Gastrocnemius medialis (tissue), 4 donors: ENCODE results near the gene CDH5. TPM values are rescaled to one million over a fixed set of nuclear protein-coding genes. Genes with fewer than 3 reads are reported as not detected.
A peak's percentile ranks its signal among the peaks of the same experiment; 100 is the strongest.

Experiments
- ATAC-seq, 2 donors: fragments of 150-250 bp; one replicate each; pipeline ENCODE4 v1.9.1; 2016
- DNase-seq, 2 donors: peaks; one replicate each; pipeline ENCODE4 v3.0.0-alpha.2; 2019
- H3K27ac ChIP-seq, 4 donors: fragments of 200-600 bp; sonication (generic); 1 replicate in 1 of 4; 2 replicates in 3 of 4; pipeline ENCODE4 v1.5.1; 2016 to 2018; ENCODE audit warnings: mild to moderate bottlenecking in 2 of 4, moderate library complexity in 1 of 4
- H3K27me3 ChIP-seq, 3 donors: fragments of 200-600 bp; sonication (generic) in 2 of 3; 1 replicate in 1 of 3; 2 replicates in 2 of 3; pipeline versions ENCODE4 v1.5.1 to v1.6.0; 2016 to 2019; ENCODE audit warnings: mild to moderate bottlenecking in 1 of 3, moderate library complexity in 1 of 3
- H3K36me3 ChIP-seq, 2 donors: fragments of 200-600 bp; sonication (generic) in 1 of 2; one replicate each; pipeline ENCODE4 v1.5.1; 2017 to 2018
- H3K4me1 ChIP-seq, 2 donors: fragments of 200-600 bp; sonication (generic) in 1 of 2; one replicate each; pipeline ENCODE4 v1.5.1; 2016 to 2017; ENCODE audit warnings: mild to moderate bottlenecking in 2 of 2
- H3K4me3 ChIP-seq, 4 donors: fragments of 200-600 bp; sonication (generic) in 3 of 4; 1 replicate in 1 of 4; 2 replicates in 3 of 4; pipeline ENCODE4 v1.5.1; 2016 to 2019; ENCODE audit warnings: mild to moderate bottlenecking in 2 of 4
- H3K9me3 ChIP-seq, 3 donors: fragments of 200-600 bp; sonication (generic) in 2 of 3; 1 replicate in 1 of 3; 2 replicates in 2 of 3; pipeline ENCODE4 v1.5.1; 2016 to 2019
- POLR2A ChIP-seq, 2 donors: fragments of 450-650 bp; IDR thresholded peaks; one replicate each; pipeline ENCODE4 v1.6.1; 2017; ENCODE audit warnings: antibody characterized with exemption in 2 of 2, mild to moderate bottlenecking in 2 of 2, moderate library complexity in 2 of 2
- in situ Hi-C, 4 donors: fragments of 200-750 bp; cut with MboI; loops; one replicate each; pipeline versions ENCODE4 v1.15.0 to v1.8.0; 2017; ENCODE audit warnings: low sequenced_read_pairs in 4 of 4
- intact Hi-C: fragments of 100-400 bp; cut with DNase I; formaldehyde crosslinking; loops from one replicate; pipeline ENCODE4 v1.15.1; 2023; ENCODE audit warnings: low total_unique reads
- total RNA-seq, 4 donors: library from RNA; depleted of rRNA; stranded (reverse); fragments of >200 nt; gene quantifications; one replicate each; pipeline versions ENCODE4 v1.1.0 to v1.2.3, GENCODE V29; 2016
- TF ChIP-seq, protein P1 (sequence below), 5 experiments: fragments of 450-650 bp in 3 of 5; fragments of 200-600 bp in 2 of 5; sonication (generic) in 2 of 5; IDR thresholded peaks in 4 of 5; conservative IDR thresholded peaks in 1 of 5; 1 replicate in 4 of 5; 2 replicates in 1 of 5; pipeline ENCODE4 v1.5.1; 2016 to 2019; ENCODE audit warnings: antibody characterized with exemption in 5 of 5, mild to moderate bottlenecking in 3 of 5, moderate library complexity in 3 of 5

Gene CDH5
- total RNA-seq, 4 donors from 2014 or later, result 24.3 to 37.4 (median 31.7) TPM

GRCh38 chr16:66425651-66426050 is 59.2 kb downstream of the CDH5 start:
- ATAC-seq (no peak), DNase-seq (no peak)
- no peaks in the 10 kb centered on the region for H3K36me3 ChIP-seq
- TF ChIP-seq POLR2A (IDR thresholded peaks at IDR 0.05), result no peak
- TF ChIP-seq, protein P1, sequence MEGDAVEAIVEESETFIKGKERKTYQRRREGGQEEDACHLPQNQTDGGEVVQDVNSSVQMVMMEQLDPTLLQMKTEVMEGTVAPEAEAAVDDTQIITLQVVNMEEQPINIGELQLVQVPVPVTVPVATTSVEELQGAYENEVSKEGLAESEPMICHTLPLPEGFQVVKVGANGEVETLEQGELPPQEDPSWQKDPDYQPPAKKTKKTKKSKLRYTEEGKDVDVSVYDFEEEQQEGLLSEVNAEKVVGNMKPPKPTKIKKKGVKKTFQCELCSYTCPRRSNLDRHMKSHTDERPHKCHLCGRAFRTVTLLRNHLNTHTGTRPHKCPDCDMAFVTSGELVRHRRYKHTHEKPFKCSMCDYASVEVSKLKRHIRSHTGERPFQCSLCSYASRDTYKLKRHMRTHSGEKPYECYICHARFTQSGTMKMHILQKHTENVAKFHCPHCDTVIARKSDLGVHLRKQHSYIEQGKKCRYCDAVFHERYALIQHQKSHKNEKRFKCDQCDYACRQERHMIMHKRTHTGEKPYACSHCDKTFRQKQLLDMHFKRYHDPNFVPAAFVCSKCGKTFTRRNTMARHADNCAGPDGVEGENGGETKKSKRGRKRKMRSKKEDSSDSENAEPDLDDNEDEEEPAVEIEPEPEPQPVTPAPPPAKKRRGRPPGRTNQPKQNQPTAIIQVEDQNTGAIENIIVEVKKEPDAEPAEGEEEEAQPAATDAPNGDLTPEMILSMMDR (IDR thresholded peaks at IDR 0.05 in 4 of 5, conservative IDR thresholded peaks at IDR 0.05 in 1 of 5), result no peak
- H3K9me3 ChIP-seq, result no peaks in the 10 kb centered on the region
- H3K27ac ChIP-seq, result no peak overlapping the region
- H3K4me3 ChIP-seq, result no peak overlapping the region
- H3K27me3 ChIP-seq, result peaks cover 21 to 44% (median 38%) of the 10 kb centered on the region in 3 donors
- intact Hi-C loops (no loop called here), in situ Hi-C loops (no loop called here)
- H3K4me1 ChIP-seq, result peaks cover 0 to 9% of the 10 kb centered on the region in 2 donors

DNA sequence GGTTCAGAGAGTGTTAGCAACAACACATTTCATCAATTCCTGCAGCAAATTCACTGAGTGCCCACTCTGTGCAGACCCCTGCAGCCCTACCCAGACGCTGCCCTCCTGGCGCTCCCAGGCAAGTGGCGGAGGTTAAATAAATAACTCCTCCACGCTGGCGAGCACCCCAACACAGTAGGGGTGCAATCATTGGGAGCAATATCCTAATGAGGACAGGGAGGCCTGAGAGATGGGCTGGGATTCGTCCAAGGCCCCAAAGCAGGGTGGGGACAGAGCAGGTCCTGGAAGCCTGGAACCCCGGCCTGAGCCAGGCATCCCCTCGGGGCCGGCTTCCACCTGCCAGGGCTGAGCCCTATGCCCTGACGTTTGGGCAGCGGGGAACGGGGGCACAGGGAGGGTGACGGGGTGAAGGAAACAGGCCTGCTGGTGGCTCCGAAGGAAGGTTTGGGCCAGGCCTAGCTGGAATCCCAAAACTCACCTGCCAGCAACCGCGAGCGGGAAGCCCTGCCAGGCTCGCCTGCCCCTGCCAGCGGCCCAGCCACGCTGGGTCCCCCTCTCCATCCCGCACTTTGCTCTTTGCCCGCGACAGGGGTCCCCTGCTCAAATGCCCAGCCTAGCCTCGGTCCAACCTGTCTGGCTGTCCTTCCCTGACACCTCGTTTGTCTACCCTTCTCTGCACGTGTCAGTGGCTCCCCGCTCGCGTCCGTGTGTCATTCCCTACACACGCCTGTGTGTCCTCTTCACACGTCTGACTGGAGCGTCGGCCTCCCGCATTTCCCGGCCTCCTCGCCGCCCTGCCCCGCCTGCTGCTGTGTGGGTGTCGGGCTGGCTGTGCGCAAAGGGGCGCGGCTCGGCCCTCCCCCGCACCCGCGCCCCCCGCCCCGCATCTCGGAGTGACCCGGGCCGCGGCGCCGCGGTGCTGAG is 59.9 kb downstream of the CDH5 start:
- H3K9me3 ChIP-seq, result no peaks in the 10 kb centered on the region
- no peaks in the 10 kb centered on the region for H3K36me3 ChIP-seq
- intact Hi-C loops, result no loop called here
- H3K27ac ChIP-seq, result no peak overlapping the region
- peak overlapping the region in 3 of 4 donors; percentile 6 to 35 (median 31) for H3K4me3 ChIP-seq
- TF ChIP-seq POLR2A (IDR thresholded peaks at IDR 0.05), result no peak
- TF ChIP-seq, protein P1 (IDR thresholded peaks at IDR 0.05 in 4 of 5, conservative IDR thresholded peaks at IDR 0.05 in 1 of 5), result no peak
- in situ Hi-C loops, result no loop called here
- H3K27me3 ChIP-seq, result peaks cover 25 to 44% (median 38%) of the 10 kb centered on the region in 3 donors
- peaks cover 0 to 9% of the 10 kb centered on the region in 2 donors for H3K4me1 ChIP-seq
- ATAC-seq (no peak), DNase-seq (no peak)

- ATAC-seq (peak; percentile 16 to 30), DNase-seq (no peak)
- Histone ChIP-seq H3K36me3 (no peaks in the 10 kb centered on the region), H3K4me3 (peak within 1 kb of the TSS; percentile 13 to 43 (median 36)), H3K4me1 (peaks cover 0 to 9% of the 10 kb centered on the region in 2 donors), H3K27me3 (peaks cover 27 to 44% (median 38%) of the 10 kb centered on the region in 3 donors), H3K9me3 (no peaks in the 10 kb centered on the region), H3K27ac (no peak within 1 kb of the TSS)
- in situ Hi-C loops (no loop called here), intact Hi-C loops (no loop called here)
- no peak for TF ChIP-seq POLR2A (IDR thresholded peaks at IDR 0.05)
- TF ChIP-seq, protein P1 (IDR thresholded peaks at IDR 0.05 in 4 of 5, conservative IDR thresholded peaks at IDR 0.05 in 1 of 5), result no peak
Observed at GRCh38 chr16:66427036-66427860, 60.8 kb downstream of the CDH5 start, which contains the start of gene BEAN1. Gene BEAN1, plus strand, starts transcription at chr16:66427295. Its CDS starts 10,382 bp downstream, at chr16:66437677.

- Histone ChIP-seq H3K27ac (no peak overlapping the region), H3K9me3 (no peaks in the 10 kb centered on the region), H3K4me1 (peaks cover 0 to 9% of the 10 kb centered on the region in 2 donors), H3K4me3 (peak overlapping the region in 3 of 4 donors; percentile 13 to 43 (median 42)), H3K27me3 (peaks cover 27 to 48% (median 38%) of the 10 kb centered on the region in 3 donors), H3K36me3 (no peaks in the 10 kb centered on the region)
- ATAC-seq (no peak), DNase-seq (no peak)
- intact Hi-C loops, result no loop called here
- TF ChIP-seq, protein P1 (IDR thresholded peaks at IDR 0.05 in 4 of 5, conservative IDR thresholded peaks at IDR 0.05 in 1 of 5), result no peak
- TF ChIP-seq POLR2A (IDR thresholded peaks at IDR 0.05), result no peak
- in situ Hi-C loops, result no loop called here
Observed at GRCh38 chr16:66427871-66428681, 61.6 kb downstream of the CDH5 start.
